Measurements from ENCODE around the gene PIK3C2G.

PIK3C2G gene

GRCh38 chr12:18355429-18355828, 94.1 kb downstream of the PIK3C2G start:
- DNase-seq, result no peak

GRCh38 chr12:18358077-18358476, 96.8 kb downstream of the PIK3C2G start:
- DNase-seq, result no peak

- DNase-seq, result no peak
Measured at GRCh38 chr12:18358930-18359329, 97.6 kb downstream of the PIK3C2G start.

- DNase-seq, result no peak
Measured at GRCh38 chr12:18361433-18361832, 100.1 kb downstream of the PIK3C2G start.

GRCh38 chr12:18363321-18363720, 102.0 kb downstream of the PIK3C2G start:
- DNase-seq, result no peak

GRCh38 chr12:18368594-18368993, 107.3 kb downstream of the PIK3C2G start:
- DNase-seq, result no peak

GRCh38 chr12:18373181-18373580, 111.9 kb downstream of the PIK3C2G start:
- no peak for DNase-seq

- no peak for DNase-seq
Measured at GRCh38 chr12:18375131-18375530, 113.8 kb downstream of the PIK3C2G start.

- no peak for DNase-seq
Measured at GRCh38 chr12:18375583-18375982, 114.3 kb downstream of the PIK3C2G start.

- DNase-seq, result no peak
Measured at GRCh38 chr12:18382236-18382885, 121.0 kb downstream of the PIK3C2G start.

GRCh38 chr12:18383203-18383602, 121.9 kb downstream of the PIK3C2G start:
- DNase-seq, result no peak

- DNase-seq, result no peak
Measured at GRCh38 chr12:18387706-18388105, 126.4 kb downstream of the PIK3C2G start.

- no peak for DNase-seq
Measured at GRCh38 chr12:18389820-18390219, 128.5 kb downstream of the PIK3C2G start.

- no peak for DNase-seq
Measured at GRCh38 chr12:18391151-18391550, 129.8 kb downstream of the PIK3C2G start.

- no peak for DNase-seq
Measured at GRCh38 chr12:18394742-18395141, 133.4 kb downstream of the PIK3C2G start.

GRCh38 chr12:18400186-18400585, 138.9 kb downstream of the PIK3C2G start:
- no peak for DNase-seq

- no peak for DNase-seq
Measured at GRCh38 chr12:18402872-18403611, 141.7 kb downstream of the PIK3C2G start.

GRCh38 chr12:18411453-18411852, 150.1 kb downstream of the PIK3C2G start:
- DNase-seq, result no peak

GRCh38 chr12:18414671-18415070, 153.4 kb downstream of the PIK3C2G start:
- DNase-seq, result no peak

- no peak for DNase-seq
Measured at GRCh38 chr12:18415227-18415626, 153.9 kb downstream of the PIK3C2G start.

- DNase-seq, result no peak
Measured at GRCh38 chr12:18416412-18416811, 155.1 kb downstream of the PIK3C2G start.

GRCh38 chr12:18419311-18419710, 158.0 kb downstream of the PIK3C2G start:
- DNase-seq, result no peak

GRCh38 chr12:18421867-18422266, 160.5 kb downstream of the PIK3C2G start:
- DNase-seq, result no peak

- no peak for DNase-seq
Measured at GRCh38 chr12:18422871-18423270, 161.6 kb downstream of the PIK3C2G start.

GRCh38 chr12:18424857-18425256, 163.5 kb downstream of the PIK3C2G start:
- no peak for DNase-seq
